Natural killer cell (primary cell): ENCODE results near the gene CENPX. TPM values are rescaled to one million over a fixed set of nuclear protein-coding genes. Genes with fewer than 3 reads are reported as not detected.

Experiments used
- ATAC-seq, 3 donors: fragments of 150-1000 bp in 2 of 3; fragments of 200-7000 bp in 1 of 3; cut with Tn5 transposase; 1 replicate in 1 of 3; 2 replicates in 2 of 3; pipeline ENCODE4 v1.10.0; 2021; ENCODE audit warnings: mild to moderate bottlenecking in 2 of 3, moderate library complexity in 2 of 3
- DNase-seq, 2 donors: peaks; one replicate each; pipeline versions ENCODE4 v3.0.0 to v3.0.0-alpha.2; 2013 to 2021; ENCODE audit warnings: mixed read lengths in 1 of 2
- H3K27ac ChIP-seq: one replicate; pipeline ENCODE4 v1.5.1; 2013; ENCODE audit warnings: mild to moderate bottlenecking, low read length
- H3K27me3 ChIP-seq: one replicate; pipeline ENCODE4 v1.6.1; 2013; ENCODE audit warnings: low read length; ENCODE audit not compliant: control insufficient read depth, insufficient read depth
- H3K36me3 ChIP-seq: one replicate; pipeline ENCODE4 v1.6.1; 2013; ENCODE audit warnings: low read length; ENCODE audit not compliant: control insufficient read depth, insufficient read depth
- H3K4me1 ChIP-seq: one replicate; pipeline ENCODE4 v1.6.1; 2013; ENCODE audit warnings: low read length; ENCODE audit not compliant: control insufficient read depth, insufficient read depth
- H3K4me3 ChIP-seq: one replicate; pipeline ENCODE4 v1.5.1; 2013; ENCODE audit warnings: low read length
- H3K9me3 ChIP-seq: one replicate; pipeline ENCODE4 v1.6.1; 2013; ENCODE audit warnings: low read length; ENCODE audit not compliant: control insufficient read depth, insufficient read depth
- H3K27ac Mint-ChIP-seq, 2 donors: one replicate each; pipeline ENCODE4 v1.8.0; 2022; ENCODE audit warnings: mild to moderate bottlenecking in 2 of 2, mixed read lengths in 2 of 2, moderate library complexity in 1 of 2
- H3K27me3 Mint-ChIP-seq, 2 donors: one replicate each; pipeline ENCODE4 v1.8.0; 2022; ENCODE audit warnings: low read depth in 2 of 2, mixed read lengths in 2 of 2
- H3K36me3 Mint-ChIP-seq: one replicate; pipeline ENCODE4 v1.8.0; 2022; ENCODE audit warnings: mixed read lengths
- H3K4me1 Mint-ChIP-seq, 2 donors: one replicate each; pipeline ENCODE4 v1.8.0; 2022; ENCODE audit warnings: mixed read lengths in 2 of 2
- H3K4me3 Mint-ChIP-seq: one replicate; pipeline ENCODE4 v1.8.0; 2022; ENCODE audit warnings: mild to moderate bottlenecking, moderate library complexity, mixed read lengths
- H3K9me3 Mint-ChIP-seq, 2 donors: one replicate each; pipeline ENCODE4 v1.8.0; 2022; ENCODE audit warnings: mixed read lengths in 2 of 2
- WGBS: methylation state at CpG from one replicate; pipeline ENCODE4 v1.1.7; 2013; ENCODE audit warnings: missing lambda C conversion rate; ENCODE audit not compliant: insufficient coverage; 5-methylcytosine and 5-hydroxymethylcytosine counted together
- intact Hi-C: fragments of 100-400 bp; cut with micrococcal nuclease; formaldehyde crosslinking; loops from one replicate; pipeline ENCODE4 v1.14.2; 2022
- total RNA-seq, 4 donors: library from RNA; stranded (reverse); fragments of 120-200 nt in 1 of 4; gene quantifications; one replicate each; pipeline versions ENCODE4 v1.2.3 to v1.2.4, GENCODE V29; 2013 to 2022
- TF ChIP-seq, protein P1 (sequence below): fragments of 200-600 bp; IDR thresholded peaks from one replicate; pipeline ENCODE4 v1.8.0; 2022; ENCODE audit warnings: antibody characterized with exemption

CENPX gene
- total RNA-seq, 3 donors from 2014 or later (not counting 1 experiment from before 2014, with no cell fraction given): 22.8 to 29.6 (median 27.0) TPM

DNA sequence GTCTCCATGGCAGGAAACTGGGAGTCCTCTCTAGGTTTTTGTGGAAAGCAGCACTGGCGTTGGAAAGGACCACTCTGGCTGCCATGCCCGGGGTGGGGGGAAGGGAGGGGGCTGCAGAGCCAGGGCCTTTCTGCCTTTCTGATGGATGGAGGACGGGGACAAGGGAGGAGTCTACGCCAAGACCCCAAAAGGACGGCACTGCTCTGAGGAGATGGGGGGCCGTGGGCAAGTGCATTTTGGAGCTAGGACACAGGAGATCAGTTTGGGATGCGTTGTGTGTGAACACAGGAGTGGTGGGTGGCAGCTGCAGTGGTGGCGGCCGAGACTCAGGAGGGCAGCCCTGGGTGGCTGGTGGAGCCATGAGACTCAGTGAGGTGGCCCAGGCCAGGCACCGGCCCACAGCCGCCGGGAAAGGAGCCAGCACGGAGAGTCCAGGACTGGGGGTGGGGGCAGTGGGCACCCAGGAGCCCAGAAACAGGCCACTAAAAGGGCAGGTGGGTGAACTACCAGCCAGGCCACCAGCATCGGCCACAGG, 2.0 kb downstream of the CENPX start:
- Mint-ChIP-seq H3K27me3 (no peaks in the 10 kb centered on the region), H3K36me3 (no peaks in the 10 kb centered on the region), H3K4me1 (peaks cover 7 to 34% of the 10 kb centered on the region in 2 donors), H3K9me3 (no peaks in the 10 kb centered on the region), H3K27ac (no peak overlapping the region), H3K4me3 (peak overlapping the region; percentile 25)
- TF ChIP-seq, protein P1, sequence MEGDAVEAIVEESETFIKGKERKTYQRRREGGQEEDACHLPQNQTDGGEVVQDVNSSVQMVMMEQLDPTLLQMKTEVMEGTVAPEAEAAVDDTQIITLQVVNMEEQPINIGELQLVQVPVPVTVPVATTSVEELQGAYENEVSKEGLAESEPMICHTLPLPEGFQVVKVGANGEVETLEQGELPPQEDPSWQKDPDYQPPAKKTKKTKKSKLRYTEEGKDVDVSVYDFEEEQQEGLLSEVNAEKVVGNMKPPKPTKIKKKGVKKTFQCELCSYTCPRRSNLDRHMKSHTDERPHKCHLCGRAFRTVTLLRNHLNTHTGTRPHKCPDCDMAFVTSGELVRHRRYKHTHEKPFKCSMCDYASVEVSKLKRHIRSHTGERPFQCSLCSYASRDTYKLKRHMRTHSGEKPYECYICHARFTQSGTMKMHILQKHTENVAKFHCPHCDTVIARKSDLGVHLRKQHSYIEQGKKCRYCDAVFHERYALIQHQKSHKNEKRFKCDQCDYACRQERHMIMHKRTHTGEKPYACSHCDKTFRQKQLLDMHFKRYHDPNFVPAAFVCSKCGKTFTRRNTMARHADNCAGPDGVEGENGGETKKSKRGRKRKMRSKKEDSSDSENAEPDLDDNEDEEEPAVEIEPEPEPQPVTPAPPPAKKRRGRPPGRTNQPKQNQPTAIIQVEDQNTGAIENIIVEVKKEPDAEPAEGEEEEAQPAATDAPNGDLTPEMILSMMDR: no peak
- intact Hi-C loops: no loop called here
- Histone ChIP-seq H3K4me3 (no peak overlapping the region), H3K9me3 (no peaks in the 10 kb centered on the region), H3K36me3 (no peaks in the 10 kb centered on the region), H3K4me1 (peaks cover 29% of the 10 kb centered on the region), H3K27me3 (no peaks in the 10 kb centered on the region), H3K27ac (no peak overlapping the region)
- DNase-seq (no peak), ATAC-seq (no peak)
- WGBS: 93% methylated on average over 14 of the region's 14 CpGs

DNA sequence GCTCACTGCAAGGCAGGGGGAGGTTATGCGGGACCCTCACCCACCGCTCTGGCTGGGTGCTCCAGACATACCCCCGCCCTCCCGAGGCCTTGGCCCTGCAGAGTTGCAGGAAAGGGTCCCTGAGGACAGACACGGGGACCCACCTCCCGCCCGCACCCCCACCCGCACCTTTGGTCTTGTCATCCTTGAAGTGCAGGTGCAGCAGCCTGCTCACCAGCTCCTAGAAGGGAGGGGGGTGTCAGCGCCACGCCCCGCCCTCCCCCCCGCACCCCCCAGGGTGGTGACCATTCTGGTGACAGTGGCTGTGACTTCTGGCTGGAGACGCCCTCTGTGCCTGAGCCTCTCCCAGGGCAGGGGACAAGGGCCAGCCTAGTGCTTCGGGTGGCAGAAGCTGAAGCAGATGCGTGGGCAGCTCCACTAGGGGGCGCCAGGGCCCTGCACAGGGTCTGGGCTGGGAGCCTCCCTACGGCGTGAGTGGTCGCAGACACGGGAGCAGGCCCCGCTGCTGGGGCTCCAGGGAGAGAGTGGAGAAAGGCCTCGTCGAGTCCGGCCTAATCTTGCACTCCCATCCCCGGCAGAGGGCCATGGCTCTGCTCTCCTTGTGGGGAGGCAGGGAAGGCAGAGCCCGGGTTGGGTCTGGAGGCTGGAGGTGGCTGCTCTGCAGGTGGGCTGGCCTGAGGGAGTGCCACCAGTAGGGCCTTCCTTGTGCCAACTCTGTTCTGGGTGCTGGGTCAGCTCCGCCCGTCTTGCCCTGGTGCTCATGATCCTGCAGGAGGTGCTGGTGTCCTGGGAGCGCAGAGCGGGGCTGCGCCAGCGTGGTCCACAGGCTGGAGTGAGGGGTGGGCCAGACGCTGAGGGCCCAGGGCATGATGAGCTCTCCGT, 2.7 kb downstream of the CENPX start:
- TF ChIP-seq, protein P1: peak; percentile 56
- H3K4me1 ChIP-seq: peaks cover 29% of the 10 kb centered on the region
- intact Hi-C loops: no loop called here
- no peaks in the 10 kb centered on the region for H3K27me3 ChIP-seq
- H3K27ac ChIP-seq: no peak overlapping the region
- no peaks in the 10 kb centered on the region for H3K36me3 ChIP-seq
- Mint-ChIP-seq H3K4me3 (peak overlapping the region; percentile 37), H3K9me3 (no peaks in the 10 kb centered on the region), H3K4me1 (peaks cover 7 to 34% of the 10 kb centered on the region in 2 donors), H3K36me3 (no peaks in the 10 kb centered on the region), H3K27ac (no peak overlapping the region), H3K27me3 (no peaks in the 10 kb centered on the region)
- 77% methylated on average over 32 of the region's 34 CpGs for WGBS
- no peak overlapping the region for H3K4me3 ChIP-seq
- H3K9me3 ChIP-seq: no peaks in the 10 kb centered on the region
- no peak for ATAC-seq
- DNase-seq: peak; percentile 52 to 75

DNA sequence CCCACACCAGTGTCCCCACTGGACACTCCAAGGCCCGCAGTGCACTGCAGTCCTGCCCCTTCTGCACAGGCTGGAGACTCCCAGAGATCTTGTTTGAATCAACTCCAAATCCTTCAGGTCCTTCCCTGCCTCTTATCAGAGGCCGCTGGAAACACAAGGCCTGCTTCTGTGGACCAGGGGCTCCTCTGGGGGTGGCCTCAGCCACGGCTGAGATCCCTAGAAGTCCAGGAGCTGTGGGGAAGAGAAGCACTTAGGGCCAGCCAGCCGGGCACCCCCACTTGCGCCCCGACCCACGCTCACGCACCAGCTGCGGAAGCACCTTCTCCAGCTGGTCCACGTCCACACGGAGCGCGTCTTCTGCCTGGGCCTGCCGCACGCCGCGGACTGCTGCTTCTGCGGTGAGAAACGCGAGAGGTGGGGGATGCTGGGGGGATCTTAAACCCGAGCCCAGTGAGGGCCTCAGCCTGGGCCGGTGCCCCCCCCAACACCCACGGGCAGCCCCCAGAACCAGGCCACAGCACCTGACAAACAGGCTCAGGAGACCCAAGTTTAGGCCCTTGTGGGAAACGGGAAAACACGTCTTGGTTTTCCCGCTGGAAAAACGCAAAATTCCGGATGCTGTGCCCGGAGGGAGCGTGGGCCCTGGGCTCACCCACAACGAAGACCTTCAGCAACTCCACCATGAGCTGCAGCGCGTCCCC, 3.5 kb downstream of the CENPX start:
- Mint-ChIP-seq H3K27me3 (no peaks in the 10 kb centered on the region), H3K4me3 (no peak overlapping the region), H3K36me3 (no peaks in the 10 kb centered on the region), H3K4me1 (peaks cover 6 to 31% of the 10 kb centered on the region in 2 donors), H3K9me3 (no peaks in the 10 kb centered on the region), H3K27ac (no peak overlapping the region)
- Histone ChIP-seq H3K36me3 (no peaks in the 10 kb centered on the region), H3K27me3 (no peaks in the 10 kb centered on the region), H3K4me1 (peaks cover 22% of the 10 kb centered on the region), H3K4me3 (no peak overlapping the region), H3K9me3 (no peaks in the 10 kb centered on the region), H3K27ac (no peak overlapping the region)
- 96% methylated on average over 33 of the region's 33 CpGs for WGBS
- ATAC-seq (no peak), DNase-seq (no peak)
- intact Hi-C loops: no loop called here
- TF ChIP-seq, protein P1: no peak
